ENCODE data around the gene YWHAH.

YWHAH gene

GRCh38 chr22:31923136-31923535 is 21.2 kb upstream of the YWHAH start:
- DNase-seq (ENCODE audit: low read depth, low spot score), result no peak

GRCh38 chr22:31923747-31924146 is 20.6 kb upstream of the YWHAH start:
- DNase-seq (ENCODE audit: low read depth, low spot score), result no peak

- no peak for DNase-seq (ENCODE audit: low read depth, low spot score)
Measured at GRCh38 chr22:31925056-31925455, 19.3 kb upstream of the YWHAH start.

- DNase-seq (ENCODE audit: low read depth, low spot score), result no peak
Measured at GRCh38 chr22:31926024-31926423, 18.3 kb upstream of the YWHAH start.

GRCh38 chr22:31926969-31927368 is 17.4 kb upstream of the YWHAH start:
- peak; percentile 33 for DNase-seq (ENCODE audit: low read depth, low spot score)

- DNase-seq (ENCODE audit: low read depth, low spot score), result no peak
Measured at GRCh38 chr22:31927562-31927961, 16.8 kb upstream of the YWHAH start.

GRCh38 chr22:31929167-31929930 is 15.0 kb upstream of the YWHAH start:
- DNase-seq (ENCODE audit: low read depth, low spot score), result no peak

GRCh38 chr22:31932863-31933262 is 11.5 kb upstream of the YWHAH start:
- DNase-seq (ENCODE audit: low read depth, low spot score), result no peak

GRCh38 chr22:31933406-31933805 is 10.9 kb upstream of the YWHAH start:
- DNase-seq (ENCODE audit: low read depth, low spot score), result no peak

- no peak for DNase-seq (ENCODE audit: low read depth, low spot score)
Measured at GRCh38 chr22:31933816-31934482, 10.4 kb upstream of the YWHAH start.

GRCh38 chr22:31935961-31936635 is 8.2 kb upstream of the YWHAH start:
- peak; percentile 85 for DNase-seq (ENCODE audit: low read depth, low spot score)

- DNase-seq (ENCODE audit: low read depth, low spot score), result no peak
Measured at GRCh38 chr22:31937341-31937740, 7.0 kb upstream of the YWHAH start.

- DNase-seq (ENCODE audit: low read depth, low spot score), result no peak
Measured at GRCh38 chr22:31938296-31938695, 6.0 kb upstream of the YWHAH start.

GRCh38 chr22:31940506-31940905 is 3.8 kb upstream of the YWHAH start:
- no peak for DNase-seq (ENCODE audit: low read depth, low spot score)

- DNase-seq (ENCODE audit: low read depth, low spot score), result no peak
Measured at GRCh38 chr22:31942091-31942490, 2.2 kb upstream of the YWHAH start.

GRCh38 chr22:31943206-31943977 is 943 bp upstream of the YWHAH start:
- no peak for DNase-seq (ENCODE audit: low read depth, low spot score)

- no peak for DNase-seq (ENCODE audit: low read depth, low spot score)
Measured at GRCh38 chr22:31944700-31945442, 536 bp downstream of the YWHAH start.

- no peak for DNase-seq (ENCODE audit: low read depth, low spot score)
Measured at GRCh38 chr22:31945443-31945855, 1.1 kb downstream of the YWHAH start.

GRCh38 chr22:31945971-31946680 is 1.8 kb downstream of the YWHAH start:
- DNase-seq (ENCODE audit: low read depth, low spot score), result no peak

- no peak for DNase-seq (ENCODE audit: low read depth, low spot score)
Measured at GRCh38 chr22:31947296-31947695, 3.0 kb downstream of the YWHAH start.

- DNase-seq (ENCODE audit: low read depth, low spot score), result no peak
Measured at GRCh38 chr22:31948002-31948401, 3.7 kb downstream of the YWHAH start.

All from ELF-1 (cell line).